Activated CD8-positive, alpha-beta memory T cell treated with anti-CD3 and anti-CD28 coated beads, Interleukin-2, amount 50 U/mL, for 1 hour (primary cell): ENCODE data around the gene KCNF1.

Experiments used
- DNase-seq: peaks from one replicate; pipeline ENCODE4 v3.0.0-alpha.2; 2020; ENCODE audit errors: extremely low read depth

The KCNF1 gene

GRCh38 chr2:10901160-10901939 is 10.4 kb upstream of the KCNF1 start:
- no peak for DNase-seq

GRCh38 chr2:10903861-10904210 is 7.9 kb upstream of the KCNF1 start:
- DNase-seq: no peak

GRCh38 chr2:10904455-10904854 is 7.3 kb upstream of the KCNF1 start:
- no peak for DNase-seq

GRCh38 chr2:10905006-10905861 is 6.5 kb upstream of the KCNF1 start:
- DNase-seq: no peak

GRCh38 chr2:10905862-10906143 is 5.9 kb upstream of the KCNF1 start:
- DNase-seq: no peak

- DNase-seq: no peak
Measured at GRCh38 chr2:10906926-10907625, 4.7 kb upstream of the KCNF1 start.

GRCh38 chr2:10908195-10908594 is 3.5 kb upstream of the KCNF1 start:
- no peak for DNase-seq

GRCh38 chr2:10909050-10909995 is 2.4 kb upstream of the KCNF1 start:
- no peak for DNase-seq

GRCh38 chr2:10909996-10910341 is 1.8 kb upstream of the KCNF1 start:
- DNase-seq: no peak

- DNase-seq: no peak
Measured at GRCh38 chr2:10910625-10911024, 1.1 kb upstream of the KCNF1 start.

- DNase-seq: no peak
Measured at GRCh38 chr2:10912076-10912731, 470 bp downstream of the KCNF1 start.

- no peak for DNase-seq
Measured at GRCh38 chr2:10912796-10913455, 1.2 kb downstream of the KCNF1 start.

- DNase-seq: no peak
Measured at GRCh38 chr2:10913501-10914271, 2.0 kb downstream of the KCNF1 start.

- no peak for DNase-seq
Measured at GRCh38 chr2:10914272-10914693, 2.5 kb downstream of the KCNF1 start.

- DNase-seq: no peak
Measured at GRCh38 chr2:10915236-10915635, 3.5 kb downstream of the KCNF1 start.

- no peak for DNase-seq
Measured at GRCh38 chr2:10915731-10916276, 4.1 kb downstream of the KCNF1 start.

- no peak for DNase-seq
Measured at GRCh38 chr2:10916953-10917352, 5.2 kb downstream of the KCNF1 start.

- DNase-seq: no peak
Measured at GRCh38 chr2:10917927-10918326, 6.2 kb downstream of the KCNF1 start.

- no peak for DNase-seq
Measured at GRCh38 chr2:10918661-10919409, 7.1 kb downstream of the KCNF1 start.
